GM23338 (cell line): ENCODE results near the gene POMT2. TPM values are rescaled to one million over a fixed set of nuclear protein-coding genes. Genes with fewer than 3 reads are reported as not detected.

ENCODE experiments used
- ATAC-seq: fragments of 200-7000 bp; cut with Tn5 transposase; 3 replicates; pipeline ENCODE4 v1.9.1; 2020
- DNase-seq: peaks from one replicate; pipeline ENCODE4 v3.0.0-alpha.2; 2015; ENCODE audit warnings: low spot score
- H2AFZ ChIP-seq: fragments of 200-600 bp; sonication (generic); 2 replicates; pipeline ENCODE4 v1.8.0; 2016; ENCODE audit warnings: antibody characterized with exemption, mild to moderate bottlenecking, moderate library complexity
- H3F3A ChIP-seq: fragments of 200-600 bp; sonication (generic); replicated peaks from 2 replicates; pipeline ENCODE4 v1.8.0; 2017; ENCODE audit warnings: antibody characterized with exemption, mixed run types, low read depth
- H3K27ac ChIP-seq: fragments of 200-600 bp; sonication (generic); 2 replicates; pipeline ENCODE4 v1.6.1; 2016; ENCODE audit warnings: low read depth
- H3K27me3 ChIP-seq: fragments of 200-600 bp; sonication (generic); 2 replicates; pipeline ENCODE4 v1.8.0; 2016; ENCODE audit warnings: mild to moderate bottlenecking, mixed run types, moderate library complexity; ENCODE audit not compliant: insufficient read depth
- H3K36me3 ChIP-seq: fragments of 200-600 bp; sonication (generic); 2 replicates; pipeline ENCODE4 v1.8.0; 2016; ENCODE audit warnings: mild to moderate bottlenecking; ENCODE audit not compliant: insufficient read depth
- H3K4me1 ChIP-seq: fragments of 200-600 bp; sonication (generic); 2 replicates; pipeline ENCODE4 v1.8.0; 2016; ENCODE audit warnings: mild to moderate bottlenecking, moderate library complexity; ENCODE audit not compliant: insufficient read depth
- H3K4me2 ChIP-seq: fragments of 200-600 bp; sonication (generic); 2 replicates; pipeline ENCODE4 v1.7.1; 2017; ENCODE audit warnings: mixed run types
- H3K4me3 ChIP-seq: fragments of 200-600 bp; sonication (generic); 2 replicates; pipeline ENCODE4 v1.6.1; 2016; ENCODE audit warnings: mixed run types
- H3K79me2 ChIP-seq: fragments of 200-600 bp; sonication (generic); replicated peaks from 2 replicates; pipeline ENCODE4 v1.8.0; 2017; ENCODE audit warnings: mild to moderate bottlenecking; ENCODE audit not compliant: insufficient read depth
- H3K9me2 ChIP-seq: fragments of 200-600 bp; sonication (generic); 2 replicates; pipeline ENCODE4 v1.8.0; 2017; ENCODE audit not compliant: insufficient read depth
- H4K20me1 ChIP-seq: fragments of 200-600 bp; sonication (generic); replicated peaks from 2 replicates; pipeline ENCODE4 v1.8.0; 2017; ENCODE audit warnings: mild to moderate bottlenecking; ENCODE audit not compliant: insufficient read depth
- H3K27ac Mint-ChIP-seq: 2 replicates; pipeline ENCODE4 v1.8.0; 2020; ENCODE audit warnings: inconsistent platforms, mild to moderate bottlenecking, moderate library complexity, mixed read lengths
- H3K27me3 Mint-ChIP-seq: 3 replicates; pipeline ENCODE4 v1.8.0; 2022; ENCODE audit warnings: low read depth, mild to moderate bottlenecking, moderate library complexity, mixed read lengths, inconsistent platforms; ENCODE audit not compliant: insufficient read depth, poor library complexity
- H3K36me3 Mint-ChIP-seq: 3 replicates; pipeline ENCODE4 v1.8.0; 2021; ENCODE audit warnings: low read depth, mild to moderate bottlenecking, inconsistent platforms, moderate library complexity, mixed read lengths
- H3K4me1 Mint-ChIP-seq: 3 replicates; pipeline ENCODE4 v1.8.0; 2020; ENCODE audit warnings: mild to moderate bottlenecking, inconsistent platforms, mixed read lengths
- H3K4me3 Mint-ChIP-seq: 3 replicates; pipeline ENCODE4 v1.8.0; 2021; ENCODE audit warnings: moderate library complexity, mild to moderate bottlenecking, inconsistent platforms, mixed read lengths
- H3K9me3 Mint-ChIP-seq: 3 replicates; pipeline ENCODE4 v1.8.0; 2020; ENCODE audit warnings: moderate library complexity, mild to moderate bottlenecking, inconsistent platforms, mixed read lengths
- CREB1 ChIP-seq: fragments of 250-450 bp; sonication (Bioruptor Pico); IDR thresholded peaks from 2 replicates; pipeline ENCODE4 v1.5.0; 2020; ENCODE audit warnings: low read depth, mild to moderate bottlenecking, moderate library complexity
- CTCF ChIP-seq, 2 experiments: fragments of 200-600 bp in 1 of 2; sonication (generic) in 1 of 2; conservative IDR thresholded peaks; 2 replicates each; pipeline versions ENCODE4 v1.5.1 to v1.6.1; 2016 to 2017; ENCODE audit warnings: antibody characterized with exemption in 2 of 2, low read depth in 2 of 2, mild to moderate bottlenecking in 2 of 2, moderate library complexity in 1 of 2
- ETS1 ChIP-seq: IDR thresholded peaks from 2 replicates; pipeline ENCODE4 v1.6.1; 2016; ENCODE audit warnings: antibody characterized with exemption
- EZH2phosphoT487 ChIP-seq: fragments of 200-600 bp; sonication (generic); IDR thresholded peaks from one replicate; pipeline ENCODE4 v1.8.1; 2018; ENCODE audit warnings: antibody characterized with exemption; ENCODE audit not compliant: unreplicated experiment
- JUNB ChIP-seq: IDR thresholded peaks from one replicate; pipeline ENCODE4 v1.6.1; 2016; ENCODE audit warnings: antibody characterized with exemption; ENCODE audit not compliant: unreplicated experiment
- NANOG ChIP-seq: IDR thresholded peaks from 2 replicates; pipeline ENCODE4 v1.6.1; 2016; ENCODE audit warnings: antibody characterized with exemption, borderline replicate concordance
- POLR2AphosphoS5 ChIP-seq: IDR thresholded peaks from 2 replicates; pipeline ENCODE4 v1.6.1; 2016; ENCODE audit warnings: antibody characterized with exemption, low read depth
- ZNF114 ChIP-seq: fragments of 250-450 bp; sonication (Bioruptor Pico); IDR thresholded peaks from 2 replicates; pipeline ENCODE4 v1.5.0; 2020; ENCODE audit warnings: mild to moderate bottlenecking, moderate library complexity
- ZNF462 ChIP-seq: fragments of 250-450 bp; sonication (Bioruptor Pico); IDR thresholded peaks from 2 replicates; pipeline ENCODE4 v1.5.0; 2020; ENCODE audit warnings: mild to moderate bottlenecking, moderate library complexity
- polyA plus RNA-seq: library from polyadenylated mRNA; unstranded; fragments of >200 nt; fragmentation: Nextera tagmentation; extraction: Ambion mirVana; gene quantifications from 2 replicates; pipeline ENCODE4 v1.2.1, GENCODE V29; 2016
- total RNA-seq: library from RNA; depleted of rRNA; stranded (reverse); fragments of >200 nt; shearing (Covaris generic); gene quantifications from 2 replicates; pipeline ENCODE4 v1.2.3, GENCODE V29; 2014

POMT2 gene
- total and polyA plus RNA-seq, 2 experiments from 2014 or later = 24.3 to 29.9 TPM

- Histone ChIP-seq H3K9me2 (no peaks in the 10 kb centered on the region), H3K27me3 (no peaks in the 10 kb centered on the region), H3K36me3 (peaks cover 5% of the 10 kb centered on the region; the same call in 1 of the 2 replicates), H2AFZ (no peak overlapping the region), H4K20me1 (no peaks in the 10 kb centered on the region; the same call in 1 of the 2 replicates), H3K4me3 (no peak overlapping the region), H3F3A (no peaks in the 10 kb centered on the region), H3K4me2 (no peak overlapping the region), H3K4me1 (no peaks in the 10 kb centered on the region), H3K79me2 (no peaks in the 10 kb centered on the region), H3K27ac (no peak overlapping the region)
- peaks cover 14% of the 10 kb centered on the region; the same call in 2 of the 3 replicates for H3K36me3 Mint-ChIP-seq
- DNase-seq (peak; percentile 45), ATAC-seq (peak; percentile 60)
- peaks cover 4% of the 10 kb centered on the region; the same call in 2 of the 3 replicates for H3K4me1 Mint-ChIP-seq
- H3K4me3 Mint-ChIP-seq = no peak overlapping the region
- no peak overlapping the region for H3K27ac Mint-ChIP-seq
- TF ChIP-seq ZNF114 (CRISPR knock-in tag) = no peak
- TF ChIP-seq EZH2phosphoT487 = no peak
- peak; percentile 32 to 59 for TF ChIP-seq CTCF (conservative IDR thresholded peaks at IDR 0.05; ENCODE audit: low read depth in 2 of 2)
- no peaks in the 10 kb centered on the region for H3K9me3 Mint-ChIP-seq
- H3K27me3 Mint-ChIP-seq = peaks cover 5% of the 10 kb centered on the region
Observed at GRCh38 chr14:77278461-77279230, 42.0 kb downstream of the POMT2 start.

- Mint-ChIP-seq H3K27ac (no peak overlapping the region), H3K9me3 (no peaks in the 10 kb centered on the region), H3K4me3 (no peak overlapping the region), H3K36me3 (peaks cover 7% of the 10 kb centered on the region; the same call in 1 of the 3 replicates), H3K4me1 (peaks cover 4% of the 10 kb centered on the region; the same call in 2 of the 3 replicates), H3K27me3 (peaks cover 19% of the 10 kb centered on the region)
- Histone ChIP-seq H3F3A (no peaks in the 10 kb centered on the region), H3K27me3 (peaks cover 12% of the 10 kb centered on the region), H3K27ac (no peak overlapping the region), H3K4me3 (no peak overlapping the region), H4K20me1 (no peaks in the 10 kb centered on the region; the same call in 1 of the 2 replicates), H3K4me1 (no peaks in the 10 kb centered on the region), H3K79me2 (no peaks in the 10 kb centered on the region), H3K4me2 (no peak overlapping the region), H3K9me2 (no peaks in the 10 kb centered on the region), H2AFZ (no peak overlapping the region), H3K36me3 (no peaks in the 10 kb centered on the region)
- no peak for ATAC-seq
- DNase-seq = no peak
- TF ChIP-seq NANOG = no peak
- no peak for TF ChIP-seq CREB1 (CRISPR knock-in tag)
- TF ChIP-seq POLR2AphosphoS5 = no peak
- TF ChIP-seq ZNF462 = no peak
- TF ChIP-seq JUNB = no peak
- TF ChIP-seq ETS1 = no peak
Observed at GRCh38 chr14:77276959-77277358, 43.7 kb downstream of the POMT2 start.
